PFSK-1 (cell line): ENCODE data around the gene BARHL2.

Source experiments
- FOXP2 ChIP-seq: optimal IDR thresholded peaks from 2 replicates; pipeline ENCODE3; 2011; ENCODE audit warnings: borderline replicate concordance, control low read depth, inconsistent platforms; ENCODE audit not compliant: insufficient read depth; ENCODE audit errors: extremely low read length, extremely low read depth
- POLR2AphosphoS5 ChIP-seq: IDR thresholded peaks from 2 replicates; pipeline ENCODE4 v1.6.1; 2012; ENCODE audit warnings: low read depth, mild to moderate bottlenecking, control low read depth, low read length, moderate library complexity
- SIN3A ChIP-seq: IDR thresholded peaks from 2 replicates; pipeline ENCODE4 v1.6.1; 2012; ENCODE audit warnings: mild to moderate bottlenecking, low read length, moderate library complexity, borderline replicate concordance; ENCODE audit not compliant: insufficient read depth
- TAF1 ChIP-seq: IDR thresholded peaks from 2 replicates; pipeline ENCODE4 v1.6.1; 2012; ENCODE audit warnings: low read length, control low read depth, borderline replicate concordance; ENCODE audit not compliant: insufficient read depth
- TF ChIP-seq, protein P1 (sequence below), 2 experiments: IDR thresholded peaks; 2 replicates each; pipeline versions ENCODE4 v1.6.1 to v1.8.0; 2011 to 2012; ENCODE audit warnings: low read depth in 2 of 2, low read length in 2 of 2, control low read depth in 1 of 2, inconsistent platforms in 1 of 2, mild to moderate bottlenecking in 1 of 2, moderate library complexity in 1 of 2; ENCODE audit not compliant: insufficient read depth in 1 of 2

Gene BARHL2

DNA sequence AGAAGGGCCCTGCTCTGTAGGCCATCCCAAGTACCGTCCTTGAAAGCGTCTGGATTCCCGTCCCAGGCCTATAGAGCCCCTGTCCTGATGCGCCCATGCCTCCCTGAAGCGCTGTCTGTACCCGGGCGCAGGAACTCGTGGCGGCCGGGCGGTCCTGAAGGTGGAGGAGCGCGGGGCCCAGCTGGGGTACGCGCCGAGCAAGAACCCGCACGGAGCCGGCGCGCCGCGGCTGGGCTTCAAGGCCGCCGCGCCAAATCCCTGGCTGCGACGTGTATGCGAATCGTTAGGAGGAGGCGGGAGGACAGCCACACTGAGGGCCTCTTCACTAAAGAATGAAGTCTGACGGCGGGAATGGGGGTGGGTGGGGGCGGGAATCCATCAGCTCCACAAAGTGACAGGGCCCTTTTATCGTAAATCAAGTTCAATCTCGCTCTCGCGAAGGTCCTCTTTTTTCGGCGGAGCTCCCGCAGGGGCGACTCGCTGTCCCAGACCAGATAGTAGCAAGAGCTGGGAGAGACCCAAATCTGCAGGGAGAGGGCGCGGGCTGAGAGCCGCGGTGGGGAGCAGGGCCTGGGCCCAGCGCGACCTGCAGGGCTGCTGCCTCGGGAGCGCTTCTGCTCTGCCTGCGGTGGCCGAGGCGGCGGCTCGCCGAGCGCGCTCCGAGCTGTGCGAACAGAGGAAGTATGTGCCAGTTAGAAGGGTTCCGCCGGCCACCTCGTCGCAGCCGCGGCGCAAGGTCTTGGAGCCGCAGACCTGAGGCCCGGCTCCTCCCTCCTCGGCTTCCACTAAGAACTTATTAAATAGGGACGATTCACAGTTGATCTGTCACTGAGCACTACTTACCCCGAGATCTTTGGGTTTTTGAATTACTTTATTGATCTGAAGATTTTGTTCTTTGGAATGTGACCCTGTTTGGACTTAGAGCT is 10.4 kb downstream of the BARHL2 start:
- no peak for TF ChIP-seq POLR2AphosphoS5
- TF ChIP-seq FOXP2 = no peak
- no peak for TF ChIP-seq TAF1
- no peak for TF ChIP-seq SIN3A
- TF ChIP-seq, protein P1, sequence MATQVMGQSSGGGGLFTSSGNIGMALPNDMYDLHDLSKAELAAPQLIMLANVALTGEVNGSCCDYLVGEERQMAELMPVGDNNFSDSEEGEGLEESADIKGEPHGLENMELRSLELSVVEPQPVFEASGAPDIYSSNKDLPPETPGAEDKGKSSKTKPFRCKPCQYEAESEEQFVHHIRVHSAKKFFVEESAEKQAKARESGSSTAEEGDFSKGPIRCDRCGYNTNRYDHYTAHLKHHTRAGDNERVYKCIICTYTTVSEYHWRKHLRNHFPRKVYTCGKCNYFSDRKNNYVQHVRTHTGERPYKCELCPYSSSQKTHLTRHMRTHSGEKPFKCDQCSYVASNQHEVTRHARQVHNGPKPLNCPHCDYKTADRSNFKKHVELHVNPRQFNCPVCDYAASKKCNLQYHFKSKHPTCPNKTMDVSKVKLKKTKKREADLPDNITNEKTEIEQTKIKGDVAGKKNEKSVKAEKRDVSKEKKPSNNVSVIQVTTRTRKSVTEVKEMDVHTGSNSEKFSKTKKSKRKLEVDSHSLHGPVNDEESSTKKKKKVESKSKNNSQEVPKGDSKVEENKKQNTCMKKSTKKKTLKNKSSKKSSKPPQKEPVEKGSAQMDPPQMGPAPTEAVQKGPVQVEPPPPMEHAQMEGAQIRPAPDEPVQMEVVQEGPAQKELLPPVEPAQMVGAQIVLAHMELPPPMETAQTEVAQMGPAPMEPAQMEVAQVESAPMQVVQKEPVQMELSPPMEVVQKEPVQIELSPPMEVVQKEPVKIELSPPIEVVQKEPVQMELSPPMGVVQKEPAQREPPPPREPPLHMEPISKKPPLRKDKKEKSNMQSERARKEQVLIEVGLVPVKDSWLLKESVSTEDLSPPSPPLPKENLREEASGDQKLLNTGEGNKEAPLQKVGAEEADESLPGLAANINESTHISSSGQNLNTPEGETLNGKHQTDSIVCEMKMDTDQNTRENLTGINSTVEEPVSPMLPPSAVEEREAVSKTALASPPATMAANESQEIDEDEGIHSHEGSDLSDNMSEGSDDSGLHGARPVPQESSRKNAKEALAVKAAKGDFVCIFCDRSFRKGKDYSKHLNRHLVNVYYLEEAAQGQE (IDR thresholded peaks at IDR 0.05; ENCODE audit: insufficient read depth in 1 of 2, low read depth in 2 of 2, low read length in 2 of 2) = no peak

DNA sequence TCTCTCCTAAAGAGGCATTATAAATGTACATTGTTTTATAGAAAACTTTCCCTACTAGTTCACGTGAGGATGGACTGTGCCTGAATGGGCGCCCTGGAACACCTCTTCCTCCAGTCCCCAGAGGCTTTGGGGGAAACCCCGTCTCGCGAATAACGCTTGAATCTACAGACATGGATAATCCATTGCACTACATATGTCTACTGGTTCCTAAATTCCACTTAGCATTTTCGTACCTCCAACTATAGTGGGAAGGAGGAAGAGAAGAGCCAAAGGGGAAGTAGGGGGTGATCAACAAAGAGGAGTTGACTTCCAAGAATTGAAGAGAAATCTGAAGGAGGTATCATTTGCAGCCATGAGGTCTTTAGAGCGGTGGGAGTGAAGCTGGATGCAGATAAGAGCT is 11.1 kb downstream of the BARHL2 start:
- TF ChIP-seq, protein P1 (IDR thresholded peaks at IDR 0.05; ENCODE audit: insufficient read depth in 1 of 2, low read depth in 2 of 2, low read length in 2 of 2) = no peak
- no peak for TF ChIP-seq SIN3A
- TF ChIP-seq TAF1 = no peak
- no peak for TF ChIP-seq FOXP2

DNA sequence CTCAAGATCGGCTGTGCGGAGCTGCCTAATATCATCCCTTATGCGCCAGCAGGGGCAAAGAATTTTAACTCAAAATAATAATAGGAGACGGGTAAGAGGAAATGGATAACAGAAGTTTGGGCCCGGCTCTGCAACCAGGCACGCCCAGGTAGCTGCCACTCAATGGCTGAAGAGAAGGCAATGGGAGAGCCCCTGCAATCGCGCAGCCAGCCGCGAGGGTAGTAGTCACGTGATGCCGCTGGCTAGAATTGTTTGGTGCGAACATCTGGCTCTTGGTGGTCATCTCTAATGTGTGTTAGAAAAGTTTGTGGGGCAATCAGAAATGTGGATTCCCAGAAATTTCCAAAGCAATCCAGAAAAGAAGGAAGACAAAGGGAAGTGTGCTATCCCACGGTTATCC is 12.3 kb downstream of the BARHL2 start:
- no peak for TF ChIP-seq TAF1
- TF ChIP-seq POLR2AphosphoS5 = no peak
- TF ChIP-seq FOXP2 = no peak

DNA sequence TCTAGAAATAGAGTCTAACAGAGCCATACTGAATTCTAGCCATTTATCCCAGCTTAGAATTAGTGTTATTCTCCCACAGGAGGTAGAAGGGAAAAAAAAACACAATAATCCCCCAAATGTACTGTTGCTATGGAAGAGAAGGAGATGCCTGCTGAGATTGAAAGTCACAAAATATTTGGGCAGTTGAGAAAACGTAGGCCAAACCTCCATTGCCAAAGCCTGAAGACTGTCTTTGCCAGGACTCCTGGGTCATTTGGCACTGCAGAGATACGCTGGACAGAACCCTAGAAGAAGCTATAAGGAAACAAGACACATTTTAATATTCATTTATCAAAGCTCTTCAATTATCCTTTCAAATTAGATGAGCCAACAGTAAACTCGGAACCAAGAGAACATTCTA is 22.3 kb downstream of the BARHL2 start:
- TF ChIP-seq POLR2AphosphoS5 (no peak), SIN3A (no peak), TAF1 (no peak)
- TF ChIP-seq, protein P1 (IDR thresholded peaks at IDR 0.05; ENCODE audit: insufficient read depth in 1 of 2, low read depth in 2 of 2, low read length in 2 of 2) = no peak

DNA sequence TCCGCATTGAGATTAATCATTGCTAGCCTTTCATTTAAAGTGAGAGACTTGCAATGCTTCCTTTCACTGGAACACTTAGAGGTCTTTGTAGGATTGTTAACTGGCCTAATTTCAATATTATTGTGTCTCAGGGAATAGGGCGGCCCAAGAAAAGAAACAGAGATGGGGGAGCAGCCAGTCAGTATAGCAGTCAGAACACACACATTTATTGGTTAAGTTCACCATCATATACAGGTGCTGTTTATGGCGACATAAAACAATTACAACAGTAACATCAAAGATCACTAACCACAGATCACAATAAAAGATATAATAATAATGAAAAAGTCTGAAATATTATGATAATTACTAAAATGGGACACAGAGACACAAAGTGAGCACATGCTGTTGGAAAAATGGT is 29.4 kb downstream of the BARHL2 start:
- no peak for TF ChIP-seq SIN3A
- TF ChIP-seq FOXP2 = no peak
- TF ChIP-seq, protein P1 (IDR thresholded peaks at IDR 0.05; ENCODE audit: insufficient read depth in 1 of 2, low read depth in 2 of 2, low read length in 2 of 2) = no peak
- no peak for TF ChIP-seq POLR2AphosphoS5
- TF ChIP-seq TAF1 = no peak
